PC-3 (cell line): ENCODE results near the gene ABLIM2. TPM values are rescaled to one million over a fixed set of nuclear protein-coding genes. Genes with fewer than 3 reads are reported as not detected.

ENCODE experiments used
- ATAC-seq: fragments of 200-7000 bp; cut with Tn5 transposase; 2 replicates; pipeline ENCODE4 v1.9.1; 2020; ENCODE audit warnings: mild to moderate bottlenecking, moderate library complexity
- BruUV-seq: library from RNA; stranded (reverse); fragments of 400-500 nt; replicated peaks from 2 replicates; lab custom pipeline; 2021; lab: Mats Ljungman, UMichigan
- CTCF ChIA-PET: fragments of 300-600 bp; sonication (Branson Sonifier 250); formaldehyde crosslinking; loops from one replicate; lab custom pipeline; 2022; ENCODE audit warnings: antibody characterized with exemption; lab: Charles Lee
- POLR2A ChIA-PET: fragments of 300-600 bp; sonication (Branson Sonifier 250); formaldehyde crosslinking; loops from one replicate; lab custom pipeline; 2022; ENCODE audit warnings: antibody characterized with exemption; ENCODE audit not compliant: unreplicated experiment; lab: Charles Lee
- DNase-seq: peaks from one replicate; pipeline ENCODE4 v3.0.0-alpha.2; 2015
- H2AFZ ChIP-seq: fragments of 300-600 bp; sonication (generic); 2 replicates; pipeline ENCODE4 v1.6.0; 2016; ENCODE audit warnings: antibody characterized with exemption, low read length
- H3F3A ChIP-seq: fragments of 300-600 bp; sonication (generic); one replicate; pipeline ENCODE4 v1.6.0; 2017; ENCODE audit warnings: antibody characterized with exemption, low read length, control low read depth, mild to moderate bottlenecking; ENCODE audit not compliant: unreplicated experiment
- H3K27ac ChIP-seq: fragments of 300-600 bp; sonication (generic); 2 replicates; pipeline ENCODE4 v1.5.1; 2016; ENCODE audit warnings: mild to moderate bottlenecking, low read length
- H3K27me3 ChIP-seq: fragments of 300-600 bp; sonication (generic); 2 replicates; pipeline ENCODE4 v1.6.1; 2016; ENCODE audit warnings: low read length, mixed read lengths
- H3K36me3 ChIP-seq: fragments of 300-600 bp; sonication (generic); 2 replicates; pipeline ENCODE4 v1.6.1; 2016; ENCODE audit warnings: low read depth, mixed run types, low read length, mixed read lengths
- H3K4me1 ChIP-seq: fragments of 300-600 bp; sonication (generic); 2 replicates; pipeline ENCODE4 v1.5.1; 2016; ENCODE audit warnings: low read length; ENCODE audit not compliant: insufficient read depth
- H3K4me2 ChIP-seq: fragments of 300-600 bp; sonication (generic); 2 replicates; pipeline ENCODE4 v1.6.0; 2016; ENCODE audit warnings: low read length
- H3K4me3 ChIP-seq: fragments of 300-600 bp; sonication (generic); 2 replicates; pipeline ENCODE4 v1.5.1; 2016; ENCODE audit warnings: mild to moderate bottlenecking, low read length, mixed read lengths
- H3K79me2 ChIP-seq: fragments of 300-600 bp; sonication (generic); 2 replicates; pipeline ENCODE4 v1.6.1; 2017; ENCODE audit warnings: low read length, mixed read lengths
- H3K9ac ChIP-seq: fragments of 300-600 bp; sonication (generic); 2 replicates; pipeline ENCODE4 v1.6.0; 2016; ENCODE audit warnings: mild to moderate bottlenecking, low read length
- H3K9me2 ChIP-seq: fragments of 300-600 bp; sonication (generic); replicated peaks from 2 replicates; pipeline ENCODE4 v1.6.1; 2016; ENCODE audit warnings: mixed run types, low read length, mixed read lengths
- H3K9me3 ChIP-seq: fragments of 300-600 bp; sonication (generic); 2 replicates; pipeline ENCODE4 v1.6.1; 2016; ENCODE audit warnings: low read length, mixed read lengths
- H4K20me1 ChIP-seq: fragments of 300-600 bp; sonication (generic); 2 replicates; pipeline ENCODE4 v1.6.1; 2016; ENCODE audit warnings: low read length, mixed read lengths
- EZH2 ChIP-seq: fragments of 300-600 bp; sonication (generic); IDR thresholded peaks from one replicate; pipeline ENCODE4 v1.6.1; 2017; ENCODE audit warnings: antibody characterized with exemption, mild to moderate bottlenecking, low read length; ENCODE audit not compliant: unreplicated experiment
- EZH2phosphoT487 ChIP-seq: fragments of 300-600 bp; sonication (generic); IDR thresholded peaks from 2 replicates; pipeline ENCODE4 v1.6.1; 2018; ENCODE audit warnings: mild to moderate bottlenecking, antibody characterized with exemption, low read length, borderline replicate concordance
- intact Hi-C: fragments of 100-400 bp; cut with micrococcal nuclease; formaldehyde crosslinking; loops from 2 replicates; pipeline ENCODE4 v1.9.0; 2023
- total RNA-seq: library from RNA; depleted of rRNA; stranded (reverse); fragments of >200 nt; gene quantifications from 2 replicates; pipeline ENCODE4 v1.2.3, GENCODE V29; 2014
- TF ChIP-seq, protein P1 (sequence below): fragments of 300-600 bp; sonication (generic); conservative IDR thresholded peaks from 2 replicates; pipeline ENCODE4 v1.5.1; 2017; ENCODE audit warnings: antibody characterized with exemption, low read depth, mild to moderate bottlenecking, low read length

Gene ABLIM2
- total RNA-seq, 1 experiment from 2014 or later, result 3.2 TPM

GRCh38 chr4:8136529-8136928, 22.1 kb downstream of the ABLIM2 start:
- POLR2A ChIA-PET, result no interaction called here
- Histone ChIP-seq H3K4me3 (no peak overlapping the region), H3K27ac (no peak overlapping the region), H4K20me1 (no peaks in the 10 kb centered on the region), H3F3A (no peaks in the 10 kb centered on the region), H3K4me1 (no peaks in the 10 kb centered on the region), H3K4me2 (no peak overlapping the region), H3K9me2 (no peaks in the 10 kb centered on the region), H3K79me2 (no peaks in the 10 kb centered on the region), H3K27me3 (no peaks in the 10 kb centered on the region), H3K36me3 (no peaks in the 10 kb centered on the region), H3K9me3 (no peaks in the 10 kb centered on the region), H2AFZ (no peak overlapping the region), H3K9ac (no peak overlapping the region)
- DNase-seq (no peak), ATAC-seq (no peak)
- TF ChIP-seq EZH2 (no peak), EZH2phosphoT487 (no peak)
- TF ChIP-seq, protein P1, sequence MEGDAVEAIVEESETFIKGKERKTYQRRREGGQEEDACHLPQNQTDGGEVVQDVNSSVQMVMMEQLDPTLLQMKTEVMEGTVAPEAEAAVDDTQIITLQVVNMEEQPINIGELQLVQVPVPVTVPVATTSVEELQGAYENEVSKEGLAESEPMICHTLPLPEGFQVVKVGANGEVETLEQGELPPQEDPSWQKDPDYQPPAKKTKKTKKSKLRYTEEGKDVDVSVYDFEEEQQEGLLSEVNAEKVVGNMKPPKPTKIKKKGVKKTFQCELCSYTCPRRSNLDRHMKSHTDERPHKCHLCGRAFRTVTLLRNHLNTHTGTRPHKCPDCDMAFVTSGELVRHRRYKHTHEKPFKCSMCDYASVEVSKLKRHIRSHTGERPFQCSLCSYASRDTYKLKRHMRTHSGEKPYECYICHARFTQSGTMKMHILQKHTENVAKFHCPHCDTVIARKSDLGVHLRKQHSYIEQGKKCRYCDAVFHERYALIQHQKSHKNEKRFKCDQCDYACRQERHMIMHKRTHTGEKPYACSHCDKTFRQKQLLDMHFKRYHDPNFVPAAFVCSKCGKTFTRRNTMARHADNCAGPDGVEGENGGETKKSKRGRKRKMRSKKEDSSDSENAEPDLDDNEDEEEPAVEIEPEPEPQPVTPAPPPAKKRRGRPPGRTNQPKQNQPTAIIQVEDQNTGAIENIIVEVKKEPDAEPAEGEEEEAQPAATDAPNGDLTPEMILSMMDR, result no peak
- intact Hi-C loops, result no loop called here
- CTCF ChIA-PET, result no interaction called here
- no TSS peak for BruUV-seq

- POLR2A ChIA-PET, result no interaction called here
These were observed 22.9 kb downstream of the ABLIM2 start for GRCh38 chr4:8135666-8136065.

GRCh38 chr4:8133897-8134563, 24.6 kb downstream of the ABLIM2 start:
- H3F3A ChIP-seq, result no peaks in the 10 kb centered on the region
- no peaks in the 10 kb centered on the region for H3K36me3 ChIP-seq
- no peak for ATAC-seq
- BruUV-seq, result no TSS peak
- no peaks in the 10 kb centered on the region for H3K4me1 ChIP-seq
- ChIA-PET POLR2A (no interaction called here), CTCF (no interaction called here)
- TF ChIP-seq, protein P1, result no peak
- TF ChIP-seq EZH2 (no peak), EZH2phosphoT487 (no peak)
- H3K27me3 ChIP-seq, result no peaks in the 10 kb centered on the region
- no peak overlapping the region for H3K9ac ChIP-seq
- no peak overlapping the region for H2AFZ ChIP-seq
- no peak overlapping the region for H3K27ac ChIP-seq
- H3K79me2 ChIP-seq, result no peaks in the 10 kb centered on the region
- no peaks in the 10 kb centered on the region for H4K20me1 ChIP-seq
- H3K9me2 ChIP-seq, result no peaks in the 10 kb centered on the region
- H3K4me3 ChIP-seq, result no peak overlapping the region
- intact Hi-C loops, result no loop called here
- no peaks in the 10 kb centered on the region for H3K9me3 ChIP-seq
- no peak for DNase-seq
- no peak overlapping the region for H3K4me2 ChIP-seq

More at GRCh38 chr4:8135666-8136065, 22.9 kb downstream of the ABLIM2 start:
- Histone ChIP-seq H3K4me3 (no peak overlapping the region), H3K4me2 (no peak overlapping the region), H3K36me3 (no peaks in the 10 kb centered on the region), H3K27me3 (no peaks in the 10 kb centered on the region), H3K4me1 (no peaks in the 10 kb centered on the region), H3K9ac (no peak overlapping the region), H3F3A (no peaks in the 10 kb centered on the region), H2AFZ (no peak overlapping the region), H3K9me3 (no peaks in the 10 kb centered on the region), H3K9me2 (no peaks in the 10 kb centered on the region), H4K20me1 (no peaks in the 10 kb centered on the region), H3K27ac (no peak overlapping the region), H3K79me2 (no peaks in the 10 kb centered on the region)
- intact Hi-C loops, result no loop called here
- no peak for DNase-seq
- TF ChIP-seq EZH2 (no peak), EZH2phosphoT487 (no peak)
- TF ChIP-seq, protein P1, result no peak
- no peak for ATAC-seq
- CTCF ChIA-PET, result no interaction called here
- BruUV-seq, result no TSS peak
